Lung microvascular endothelial cell (primary cell): ENCODE data around the gene F2R. TPM values are rescaled to one million over a fixed set of nuclear protein-coding genes. Genes with fewer than 3 reads are reported as not detected.
"Not testable (repeated sequence)": the region's sequence is repeated elsewhere in the genome, so short reads cannot be mapped to it uniquely, and the experiment has no call there.

Experiments
- DNase-seq, 2 donors: peaks; one replicate each; pipeline versions ENCODE4 v3.0.0 to v3.0.0-alpha.2; 2010; ENCODE audit warnings: low read depth in 2 of 2
- total RNA-seq: library from RNA; depleted of rRNA; stranded (reverse); fragments of >200 nt; gene quantifications from 2 replicates; pipeline ENCODE4 v1.2.1, GENCODE V29; 2014

The F2R gene
- total RNA-seq, 1 donor from 2014 or later: 59.3 TPM

GRCh38 chr5:76755779-76756637 is 40.1 kb downstream of the F2R start:
- DNase-seq: no peak

DNA sequence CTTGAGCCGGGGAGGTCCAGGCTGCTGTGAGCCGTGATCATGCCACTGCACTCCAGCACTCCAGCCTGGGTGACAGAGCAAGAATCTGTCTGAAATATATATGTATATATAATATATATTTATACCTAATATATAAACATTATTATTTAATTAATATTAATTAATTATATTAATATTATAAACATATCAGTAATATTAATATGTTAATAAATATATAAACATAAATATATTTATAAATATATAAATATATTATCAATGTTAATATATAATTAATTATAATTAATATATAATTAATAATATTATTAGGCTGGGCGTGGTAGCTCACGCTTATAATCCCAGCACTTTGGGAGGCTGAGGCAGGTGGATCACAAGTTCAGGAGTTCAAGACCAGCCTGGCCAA is 41.1 kb downstream of the F2R start:
- DNase-seq: no peak

DNA sequence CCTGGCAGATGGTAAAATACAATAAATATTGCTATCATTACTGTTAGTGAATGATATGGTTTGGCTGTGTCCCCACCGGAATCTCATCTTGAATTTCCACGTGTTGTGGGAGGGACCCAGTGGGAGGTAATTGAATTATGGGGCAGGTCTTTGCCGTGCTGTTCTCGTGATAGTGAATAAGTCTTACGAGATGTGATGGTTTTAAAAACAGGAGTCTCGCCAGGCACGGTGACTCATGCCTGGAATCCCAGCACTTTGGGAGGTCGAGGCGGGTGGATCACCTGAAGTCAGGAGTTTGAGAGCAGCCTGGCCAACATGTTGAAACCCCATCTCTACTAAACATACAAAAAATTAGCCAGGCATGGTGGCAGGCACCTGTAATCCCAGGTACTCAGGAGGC is 45.2 kb downstream of the F2R start:
- not testable (repeated sequence) for DNase-seq

DNA sequence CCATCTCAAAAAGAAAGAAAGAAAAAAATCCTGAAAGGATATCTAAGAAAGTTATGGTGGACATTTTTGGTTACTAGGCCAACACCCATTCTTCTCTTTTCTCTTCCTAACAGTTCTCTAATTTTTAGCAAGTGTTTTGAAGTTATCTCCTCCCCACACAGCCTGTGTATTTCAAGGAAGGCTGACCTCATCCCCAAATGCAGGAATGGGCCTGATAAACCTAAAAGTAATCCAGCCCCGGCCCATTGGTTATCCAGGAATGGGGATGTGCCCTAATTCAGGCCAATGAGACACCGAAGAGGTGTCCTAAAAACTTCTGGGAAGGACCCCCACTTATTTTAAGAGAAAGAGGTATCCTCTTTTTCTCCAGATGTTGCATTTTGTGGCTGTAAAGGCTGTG is 46.6 kb downstream of the F2R start:
- no peak for DNase-seq

GRCh38 chr5:76763136-76763535 is 47.2 kb downstream of the F2R start:
- no peak for DNase-seq

DNA sequence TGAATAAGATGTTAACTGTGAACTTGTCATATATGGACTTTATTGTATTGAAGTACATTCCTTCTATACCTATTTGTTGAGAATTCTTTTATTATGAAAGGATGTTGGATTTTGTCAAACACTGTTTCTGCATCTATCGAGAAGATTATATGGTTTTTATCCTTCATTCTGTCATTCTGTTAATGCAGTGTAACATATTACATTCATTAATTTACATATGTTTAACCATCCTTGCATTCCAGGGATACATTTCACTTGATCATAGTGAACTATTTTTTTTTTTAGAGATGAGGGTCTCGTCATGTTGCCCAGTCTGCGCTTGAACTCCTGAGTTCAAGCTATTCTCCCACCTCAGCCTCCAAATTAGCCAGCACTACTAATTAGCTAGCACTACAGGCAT is 48.4 kb downstream of the F2R start:
- DNase-seq: no peak

GRCh38 chr5:76765249-76765648 is 49.3 kb downstream of the F2R start:
- no peak for DNase-seq

- peak in 1 of 2 donors; percentile 54 for DNase-seq
Observed at GRCh38 chr5:76766746-76767145, 50.8 kb downstream of the F2R start.

DNA sequence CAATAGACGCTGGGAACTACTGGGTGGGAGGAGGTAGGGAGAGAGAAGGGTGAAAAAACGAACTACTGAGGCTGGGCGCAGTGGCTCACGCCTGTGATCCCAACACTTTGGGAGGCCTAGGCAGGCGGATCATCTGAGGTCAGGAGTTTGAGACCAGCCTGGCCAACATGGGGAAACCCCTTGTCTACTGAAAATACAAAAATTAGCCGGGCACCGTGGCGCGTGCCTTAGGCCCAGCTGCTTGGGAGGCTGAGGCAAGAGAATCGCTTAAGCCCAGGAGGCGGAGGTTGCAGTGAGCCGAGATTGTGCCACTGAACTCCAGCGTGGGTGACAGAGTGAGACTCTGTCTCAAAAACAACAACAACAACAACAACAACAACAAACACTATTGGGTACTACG is 55.1 kb downstream of the F2R start:
- not testable (repeated sequence) for DNase-seq

DNA sequence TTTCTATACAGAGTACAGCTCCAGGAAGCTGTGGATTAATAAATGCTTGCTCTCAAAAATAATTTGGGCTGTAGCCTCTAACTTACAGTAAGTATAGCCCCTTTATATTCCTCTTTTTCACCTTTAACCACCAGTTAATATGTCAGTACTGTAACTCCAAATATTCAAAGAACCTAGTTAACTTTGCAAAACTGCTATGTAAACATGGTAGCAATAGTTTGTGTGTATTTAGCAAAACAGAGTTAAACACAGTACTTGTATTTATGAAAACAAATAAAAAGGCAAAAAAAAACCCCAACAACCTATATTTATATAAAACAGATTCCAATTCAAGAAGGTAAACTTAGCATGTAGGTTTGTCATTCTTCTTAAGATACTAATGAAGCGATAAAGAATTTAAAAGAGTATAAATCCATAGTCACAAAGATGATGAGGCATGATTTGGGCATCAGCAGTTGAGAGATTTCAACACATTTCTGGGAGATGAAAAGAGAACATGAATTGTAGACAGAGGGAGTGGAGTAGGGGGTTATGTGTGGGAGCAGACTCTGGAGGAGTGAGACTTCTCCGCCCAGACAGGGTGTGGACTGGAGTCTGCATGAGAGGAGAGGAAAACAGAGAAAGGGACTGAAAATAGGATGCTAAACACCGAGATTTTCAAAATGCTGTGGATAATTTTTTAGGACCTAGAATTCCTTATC is 55.9 kb downstream of the F2R start:
- DNase-seq: no peak

GRCh38 chr5:76775921-76776320 is 60.0 kb downstream of the F2R start:
- no peak for DNase-seq

DNA sequence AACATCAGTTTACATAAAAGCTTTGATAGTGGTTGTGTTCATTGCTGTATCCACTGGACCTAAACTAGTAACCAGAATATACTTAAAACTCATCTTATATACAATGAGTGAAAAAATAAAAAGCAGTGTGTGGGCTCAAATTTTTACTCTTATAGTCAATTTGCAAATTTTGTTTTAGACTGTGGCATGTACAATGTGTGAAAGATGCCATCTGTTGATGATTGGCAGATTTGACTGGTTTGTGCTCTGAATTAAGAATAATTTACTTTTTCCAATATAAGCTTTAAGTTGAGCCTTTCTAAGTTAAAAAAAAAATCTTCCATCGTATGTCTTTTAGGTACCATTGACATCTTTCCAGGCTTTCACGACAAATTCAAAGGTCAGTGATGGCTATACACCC is 60.5 kb downstream of the F2R start:
- DNase-seq: no peak

- DNase-seq: not testable (repeated sequence)
Observed at GRCh38 chr5:76780616-76781015, 64.7 kb downstream of the F2R start.

DNA sequence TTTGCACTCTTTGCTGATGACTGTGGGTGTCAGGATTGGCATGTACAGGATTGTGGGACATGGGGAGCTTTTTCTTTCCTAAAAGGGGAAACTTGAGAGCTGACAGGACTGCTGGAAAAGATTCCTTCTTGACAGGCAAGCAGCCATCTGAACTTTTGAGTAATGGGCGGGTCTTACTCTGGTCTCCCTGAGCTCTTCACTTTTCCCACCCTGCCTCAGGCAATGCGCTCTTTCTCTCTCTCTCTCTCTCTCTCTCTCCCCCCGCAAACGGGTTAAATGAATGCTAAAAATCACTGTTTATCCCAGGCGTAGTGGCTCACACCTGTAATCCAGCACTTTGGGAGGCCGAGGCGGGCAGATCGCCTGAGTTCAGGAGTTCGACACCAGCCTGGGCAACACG is 65.8 kb downstream of the F2R start:
- no peak for DNase-seq

DNA sequence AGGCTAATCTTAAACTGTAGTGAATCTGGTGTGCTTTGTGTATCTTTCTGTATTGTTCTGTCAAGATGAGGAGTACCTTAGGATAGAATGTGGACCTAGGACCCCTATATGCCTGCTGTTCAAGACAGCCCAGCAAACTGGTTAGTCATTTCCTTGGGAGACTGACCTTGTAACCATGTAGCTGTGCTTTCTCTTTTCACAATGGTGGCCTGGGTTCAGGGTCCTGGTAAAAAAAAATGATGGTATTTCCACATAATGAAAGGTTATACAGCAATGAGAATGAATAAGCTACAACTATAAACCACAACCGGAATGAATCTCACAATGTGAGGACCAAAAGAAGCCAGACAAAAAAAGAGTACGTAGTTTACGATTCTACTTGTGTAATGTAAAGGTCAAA is 66.5 kb downstream of the F2R start:
- peak in 1 of 2 donors; percentile 95 for DNase-seq

Other genes starting within 250 kb of the F2R start
- 0.22 TPM in 1 of 2 replicates, not detected in the other for gene F2RL2, start 92.7 kb upstream of the F2R start, total RNA-seq
- 33.9 and 50.6 TPM in 2 replicates for gene F2RL1, start 102.9 kb downstream of the F2R start, total RNA-seq
- not detected in 2 replicates for gene S100Z, start 133.9 kb downstream of the F2R start, total RNA-seq
- not detected in 2 replicates for gene CRHBP, start 236.9 kb downstream of the F2R start, total RNA-seq